GM12801 (cell line): ENCODE data around the gene PRR9.

Experiments
- TF ChIP-seq, protein P1 (sequence below): IDR thresholded peaks from one replicate; pipeline ENCODE4 v1.5.1; 2011; ENCODE audit warnings: control low read depth; ENCODE audit not compliant: insufficient read length; ENCODE audit errors: extremely low read depth

PRR9 gene

DNA sequence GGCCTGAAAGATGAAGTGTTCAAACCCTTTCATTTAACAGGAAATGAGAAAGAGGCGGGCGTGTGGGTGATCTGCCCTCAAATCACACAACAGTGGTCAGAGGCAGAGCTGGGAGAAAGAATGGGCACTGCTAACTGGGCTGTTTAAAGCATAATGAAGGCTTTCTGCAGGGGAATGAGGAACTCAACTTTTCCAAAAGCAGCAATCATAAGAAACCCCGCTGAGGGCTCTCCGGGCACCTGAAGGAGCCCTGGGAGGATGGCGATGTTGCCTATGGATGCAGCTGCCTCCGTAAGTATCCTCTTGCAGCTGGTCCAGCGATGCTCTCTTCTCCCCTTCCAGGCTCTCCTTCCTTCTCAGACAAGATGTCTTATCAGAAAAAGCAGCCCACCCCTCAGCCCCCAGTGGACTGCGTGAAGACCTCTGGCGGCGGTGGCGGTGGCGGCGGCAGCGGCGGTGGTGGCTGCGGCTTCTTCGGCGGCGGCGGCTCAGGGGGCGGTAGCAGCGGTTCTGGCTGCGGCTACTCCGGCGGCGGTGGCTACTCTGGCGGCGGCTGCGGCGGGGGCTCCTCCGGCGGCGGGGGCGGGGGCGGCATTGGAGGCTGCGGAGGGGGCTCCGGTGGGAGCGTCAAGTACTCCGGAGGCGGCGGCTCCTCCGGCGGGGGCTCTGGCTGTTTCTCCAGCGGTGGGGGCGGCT, 43.3 kb downstream of the PRR9 start:
- TF ChIP-seq, protein P1, sequence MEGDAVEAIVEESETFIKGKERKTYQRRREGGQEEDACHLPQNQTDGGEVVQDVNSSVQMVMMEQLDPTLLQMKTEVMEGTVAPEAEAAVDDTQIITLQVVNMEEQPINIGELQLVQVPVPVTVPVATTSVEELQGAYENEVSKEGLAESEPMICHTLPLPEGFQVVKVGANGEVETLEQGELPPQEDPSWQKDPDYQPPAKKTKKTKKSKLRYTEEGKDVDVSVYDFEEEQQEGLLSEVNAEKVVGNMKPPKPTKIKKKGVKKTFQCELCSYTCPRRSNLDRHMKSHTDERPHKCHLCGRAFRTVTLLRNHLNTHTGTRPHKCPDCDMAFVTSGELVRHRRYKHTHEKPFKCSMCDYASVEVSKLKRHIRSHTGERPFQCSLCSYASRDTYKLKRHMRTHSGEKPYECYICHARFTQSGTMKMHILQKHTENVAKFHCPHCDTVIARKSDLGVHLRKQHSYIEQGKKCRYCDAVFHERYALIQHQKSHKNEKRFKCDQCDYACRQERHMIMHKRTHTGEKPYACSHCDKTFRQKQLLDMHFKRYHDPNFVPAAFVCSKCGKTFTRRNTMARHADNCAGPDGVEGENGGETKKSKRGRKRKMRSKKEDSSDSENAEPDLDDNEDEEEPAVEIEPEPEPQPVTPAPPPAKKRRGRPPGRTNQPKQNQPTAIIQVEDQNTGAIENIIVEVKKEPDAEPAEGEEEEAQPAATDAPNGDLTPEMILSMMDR, result no peak

DNA sequence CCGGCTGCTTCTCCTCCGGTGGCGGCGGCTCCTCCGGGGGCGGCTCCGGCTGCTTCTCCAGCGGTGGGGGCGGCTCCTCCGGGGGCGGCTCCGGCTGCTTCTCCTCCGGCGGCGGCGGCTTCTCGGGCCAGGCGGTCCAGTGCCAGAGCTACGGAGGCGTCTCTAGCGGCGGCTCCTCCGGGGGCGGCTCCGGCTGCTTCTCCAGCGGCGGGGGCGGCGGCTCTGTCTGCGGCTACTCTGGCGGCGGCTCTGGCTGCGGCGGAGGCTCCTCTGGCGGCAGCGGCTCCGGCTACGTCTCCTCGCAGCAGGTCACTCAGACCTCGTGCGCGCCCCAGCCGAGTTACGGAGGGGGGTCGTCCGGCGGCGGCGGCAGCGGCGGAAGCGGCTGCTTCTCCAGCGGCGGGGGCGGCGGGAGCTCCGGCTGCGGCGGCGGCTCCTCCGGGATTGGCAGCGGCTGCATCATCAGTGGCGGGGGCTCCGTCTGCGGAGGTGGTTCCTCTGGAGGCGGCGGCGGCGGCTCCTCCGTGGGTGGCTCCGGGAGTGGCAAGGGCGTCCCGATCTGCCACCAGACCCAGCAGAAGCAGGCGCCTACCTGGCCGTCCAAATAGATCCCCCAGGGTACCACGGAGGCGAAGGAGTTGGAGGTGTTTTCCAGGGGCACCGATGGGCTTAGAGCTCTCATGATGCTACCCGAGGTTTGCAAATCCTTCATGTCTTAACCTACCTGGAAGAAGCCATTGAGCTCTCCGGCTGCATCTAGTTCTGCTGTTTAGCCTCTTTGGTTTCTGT, 44.1 kb downstream of the PRR9 start:
- TF ChIP-seq, protein P1, result no peak

DNA sequence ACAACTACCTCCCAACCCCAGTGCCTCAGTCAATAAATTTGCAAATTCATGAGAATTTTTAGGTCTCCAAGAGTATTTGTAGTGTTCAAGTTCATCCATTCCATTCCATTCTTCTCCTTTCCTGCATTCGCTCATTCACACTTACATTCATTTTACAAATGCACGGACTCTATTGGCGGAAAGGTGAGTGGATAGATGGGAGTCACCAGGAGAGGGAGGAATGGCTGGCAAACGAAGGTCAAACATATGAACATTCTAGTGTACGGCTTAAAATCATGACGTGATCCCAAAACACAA, 44.6 kb downstream of the PRR9 start:
- TF ChIP-seq, protein P1, result no peak

DNA sequence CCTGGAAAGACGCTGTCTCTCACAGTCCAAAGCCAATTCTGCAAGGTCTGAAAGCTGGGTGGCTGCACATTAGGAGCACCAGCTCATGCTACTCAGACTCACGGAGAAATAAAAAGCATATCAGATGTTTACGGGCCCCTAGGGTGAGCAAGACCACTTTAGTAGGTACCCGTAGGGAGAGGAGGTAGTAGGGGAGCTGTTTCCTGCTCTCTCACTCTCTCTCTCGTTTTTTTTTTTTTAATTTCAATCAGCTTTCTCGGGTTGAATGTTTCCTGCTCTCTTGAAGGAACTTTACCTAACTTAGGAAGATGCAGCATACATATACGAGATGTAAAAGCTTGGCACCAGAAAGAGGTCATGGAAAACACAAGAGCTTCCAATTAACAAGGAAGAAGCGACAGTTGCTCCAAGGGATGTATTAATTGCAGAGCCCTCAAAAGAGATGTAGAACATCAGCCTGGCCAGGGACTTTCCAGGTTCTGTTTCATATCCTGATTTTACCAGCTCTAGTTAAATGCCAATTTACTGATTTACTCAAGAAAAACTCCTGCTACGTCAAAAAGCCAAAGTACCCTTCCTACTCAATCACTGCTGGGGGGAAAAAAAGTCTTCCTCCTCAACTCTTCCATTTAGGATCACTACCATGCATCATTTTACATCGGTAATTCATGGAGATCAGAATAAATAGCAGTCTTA, 45.2 kb downstream of the PRR9 start:
- TF ChIP-seq, protein P1, result no peak

DNA sequence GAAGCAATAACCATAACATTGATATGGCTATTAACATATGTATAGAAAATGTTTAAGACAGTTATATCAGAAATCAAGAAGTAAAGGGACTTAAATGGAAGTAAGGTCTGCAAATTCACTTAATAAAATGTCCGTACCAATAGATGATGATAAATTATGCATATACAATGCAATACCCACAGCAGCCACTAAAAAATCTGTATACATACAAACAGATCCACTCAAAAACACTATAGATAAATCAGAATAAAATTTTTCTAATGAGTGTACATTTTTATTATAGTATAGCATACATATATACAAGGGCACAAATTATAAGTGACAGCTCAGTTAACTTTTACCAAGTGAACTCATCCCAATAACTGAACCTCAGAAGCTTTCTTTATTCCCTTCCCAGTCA, 48.1 kb downstream of the PRR9 start:
- TF ChIP-seq, protein P1, result no peak
